ENCODE data around the gene OR2T12. TPM values are rescaled to one million over a fixed set of nuclear protein-coding genes. Genes with fewer than 3 reads are reported as not detected.
"Not testable (repeated sequence)": the region's sequence is repeated elsewhere in the genome, so short reads cannot be mapped to it uniquely, and the experiment has no call there.

Gene OR2T12
- total RNA-seq, 1 experiment from 2014 or later, result not detected

DNA sequence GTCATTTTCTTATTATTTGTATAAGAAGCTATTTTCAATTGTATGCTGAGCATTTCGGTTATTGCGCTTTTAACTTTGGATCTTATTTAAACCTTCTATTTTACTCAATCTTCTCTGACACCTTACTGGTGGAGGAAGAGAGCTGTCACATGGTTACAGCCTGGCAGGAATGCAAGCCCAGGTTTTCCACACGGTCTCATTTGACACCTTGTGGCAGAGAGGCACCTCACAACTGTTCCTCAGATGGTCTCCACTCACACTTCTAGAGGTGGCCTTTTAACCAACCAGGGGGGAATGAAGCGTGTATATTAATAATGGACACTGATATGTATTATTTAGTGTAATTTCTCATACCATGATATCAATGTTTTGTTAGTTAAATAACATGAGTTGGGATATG, 35.0 kb downstream of the OR2T12 start (continued):
- no peak for TF ChIP-seq RAD21 (IDR thresholded peaks at IDR 0.05; ENCODE audit: low read depth)
- TF ChIP-seq SP1 (IDR thresholded peaks at IDR 0.05; ENCODE audit: low read depth), result no peak
- TF ChIP-seq, protein P1, sequence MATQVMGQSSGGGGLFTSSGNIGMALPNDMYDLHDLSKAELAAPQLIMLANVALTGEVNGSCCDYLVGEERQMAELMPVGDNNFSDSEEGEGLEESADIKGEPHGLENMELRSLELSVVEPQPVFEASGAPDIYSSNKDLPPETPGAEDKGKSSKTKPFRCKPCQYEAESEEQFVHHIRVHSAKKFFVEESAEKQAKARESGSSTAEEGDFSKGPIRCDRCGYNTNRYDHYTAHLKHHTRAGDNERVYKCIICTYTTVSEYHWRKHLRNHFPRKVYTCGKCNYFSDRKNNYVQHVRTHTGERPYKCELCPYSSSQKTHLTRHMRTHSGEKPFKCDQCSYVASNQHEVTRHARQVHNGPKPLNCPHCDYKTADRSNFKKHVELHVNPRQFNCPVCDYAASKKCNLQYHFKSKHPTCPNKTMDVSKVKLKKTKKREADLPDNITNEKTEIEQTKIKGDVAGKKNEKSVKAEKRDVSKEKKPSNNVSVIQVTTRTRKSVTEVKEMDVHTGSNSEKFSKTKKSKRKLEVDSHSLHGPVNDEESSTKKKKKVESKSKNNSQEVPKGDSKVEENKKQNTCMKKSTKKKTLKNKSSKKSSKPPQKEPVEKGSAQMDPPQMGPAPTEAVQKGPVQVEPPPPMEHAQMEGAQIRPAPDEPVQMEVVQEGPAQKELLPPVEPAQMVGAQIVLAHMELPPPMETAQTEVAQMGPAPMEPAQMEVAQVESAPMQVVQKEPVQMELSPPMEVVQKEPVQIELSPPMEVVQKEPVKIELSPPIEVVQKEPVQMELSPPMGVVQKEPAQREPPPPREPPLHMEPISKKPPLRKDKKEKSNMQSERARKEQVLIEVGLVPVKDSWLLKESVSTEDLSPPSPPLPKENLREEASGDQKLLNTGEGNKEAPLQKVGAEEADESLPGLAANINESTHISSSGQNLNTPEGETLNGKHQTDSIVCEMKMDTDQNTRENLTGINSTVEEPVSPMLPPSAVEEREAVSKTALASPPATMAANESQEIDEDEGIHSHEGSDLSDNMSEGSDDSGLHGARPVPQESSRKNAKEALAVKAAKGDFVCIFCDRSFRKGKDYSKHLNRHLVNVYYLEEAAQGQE (IDR thresholded peaks at IDR 0.05; ENCODE audit: low read depth), result no peak
- TF ChIP-seq, protein P2, sequence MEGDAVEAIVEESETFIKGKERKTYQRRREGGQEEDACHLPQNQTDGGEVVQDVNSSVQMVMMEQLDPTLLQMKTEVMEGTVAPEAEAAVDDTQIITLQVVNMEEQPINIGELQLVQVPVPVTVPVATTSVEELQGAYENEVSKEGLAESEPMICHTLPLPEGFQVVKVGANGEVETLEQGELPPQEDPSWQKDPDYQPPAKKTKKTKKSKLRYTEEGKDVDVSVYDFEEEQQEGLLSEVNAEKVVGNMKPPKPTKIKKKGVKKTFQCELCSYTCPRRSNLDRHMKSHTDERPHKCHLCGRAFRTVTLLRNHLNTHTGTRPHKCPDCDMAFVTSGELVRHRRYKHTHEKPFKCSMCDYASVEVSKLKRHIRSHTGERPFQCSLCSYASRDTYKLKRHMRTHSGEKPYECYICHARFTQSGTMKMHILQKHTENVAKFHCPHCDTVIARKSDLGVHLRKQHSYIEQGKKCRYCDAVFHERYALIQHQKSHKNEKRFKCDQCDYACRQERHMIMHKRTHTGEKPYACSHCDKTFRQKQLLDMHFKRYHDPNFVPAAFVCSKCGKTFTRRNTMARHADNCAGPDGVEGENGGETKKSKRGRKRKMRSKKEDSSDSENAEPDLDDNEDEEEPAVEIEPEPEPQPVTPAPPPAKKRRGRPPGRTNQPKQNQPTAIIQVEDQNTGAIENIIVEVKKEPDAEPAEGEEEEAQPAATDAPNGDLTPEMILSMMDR (IDR thresholded peaks at IDR 0.05 in 2 of 3, conservative IDR thresholded peaks at IDR 0.05 in 1 of 3; ENCODE audit: borderline replicate concordance in 1 of 3, insufficient read depth in 1 of 3, low read depth in 2 of 3, low read length in 2 of 3), result no peak

DNA sequence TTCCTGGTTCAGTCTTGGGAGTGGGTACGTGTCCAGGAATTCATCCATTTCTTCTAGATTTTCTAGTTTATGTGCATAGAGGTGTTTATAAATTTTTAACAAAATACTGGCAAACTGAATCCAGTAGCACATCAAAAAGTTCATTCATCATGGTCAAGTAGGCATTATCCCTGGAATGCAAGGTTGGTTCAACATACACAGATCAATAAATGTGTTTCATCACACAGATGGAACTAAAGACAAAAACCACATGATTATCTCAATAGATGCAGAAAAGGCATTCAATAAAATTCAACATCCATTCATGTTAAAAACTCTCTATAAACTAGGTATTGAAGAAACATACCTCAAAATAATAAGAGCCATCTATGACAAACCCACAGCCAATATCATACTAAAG, 43.9 kb downstream of the OR2T12 start:
- ATAC-seq; H2AFZ ChIP-seq (ENCODE audit: low read depth, low read length, poor library complexity, severe bottlenecking); H3K4me2 ChIP-seq (ENCODE audit: low read length); H4K20me1 ChIP-seq (ENCODE audit: insufficient read depth); H3K27ac ChIP-seq (ENCODE audit: low read depth, low read length); H3K9ac ChIP-seq (ENCODE audit: low read length); DNase-seq (ENCODE audit: low read depth, low spot score); H3K4me3 ChIP-seq (replicated peaks in 1 of 2; ENCODE audit: low read depth in 1 of 2, low read length in 2 of 2); H3K27me3 ChIP-seq (ENCODE audit: insufficient read depth, low read length); intact Hi-C loops (cut with micrococcal nuclease); H3K4me1 ChIP-seq (ENCODE audit: control insufficient read depth in 1 of 2, insufficient read depth in 2 of 2, low read length in 2 of 2); BruUV-seq (replicated peaks); RAD21 ChIA-PET (ENCODE audit: low non-redundant PET in 1 of 2, low total read pairs in 2 of 2, uncharacterized antibody in 2 of 2, unreplicated experiment in 2 of 2); H3K79me2 ChIP-seq (ENCODE audit: insufficient read depth, low read length); H3K9me2 ChIP-seq (ENCODE audit: insufficient read depth); POLR2A ChIA-PET; H3K36me3 ChIP-seq (ENCODE audit: control insufficient read depth in 1 of 2, insufficient read depth in 2 of 2, low read length in 2 of 2): not testable (repeated sequence)
- peaks cover 0 to 18% of the 10 kb centered on the region in 2 experiments; a peak in 1 of 4 replicates for H3K9me3 ChIP-seq (ENCODE audit: control insufficient read depth in 1 of 2, insufficient read depth in 1 of 2, low read depth in 1 of 2, low read length in 2 of 2)
- CTCF ChIA-PET, result interaction anchor here (0.6 kb wide), 1 partner anchor 870 kb away, joined by 3 read pairs; no protein-coding TSS in a partner anchor

All from HCT116 (cell line).